Endothelial cell of umbilical vein (primary cell): Measurements from ENCODE around the gene SUFU. TPM values are rescaled to one million over a fixed set of nuclear protein-coding genes. Genes with fewer than 3 reads are reported as not detected.
A peak's percentile ranks its signal among the peaks of the same experiment; 100 is the strongest.

Experiments used
- BruUV-seq: library from RNA; stranded (reverse); fragments of 400-500 nt; replicated peaks from 2 replicates; lab custom pipeline; 2021; lab: Mats Ljungman, UMichigan
- CTCF ChIA-PET: fragments of 300-600, 350-600 bp; sonication (Branson Sonifier 250); formaldehyde crosslinking; loops from one replicate; lab custom pipeline; 2021; ENCODE audit warnings: antibody characterized with exemption, inconsistent platforms; lab: Charles Lee
- POLR2A ChIA-PET: fragments of 300-600, 350-600 bp; sonication (Branson Sonifier 250); formaldehyde crosslinking; loops from one replicate; lab custom pipeline; 2021; ENCODE audit warnings: antibody characterized with exemption, inconsistent platforms; lab: Charles Lee
- DNase-seq: peaks from one replicate; pipeline ENCODE4 v3.0.0-alpha.2; 2011; ENCODE audit warnings: low read depth, low spot score
- FAIRE-seq: peaks from 2 replicates; lab custom pipeline; 2011; peaks lifted over from hg19 to GRCh38; lab: Jason Lieb, UNC
- H2AFZ ChIP-seq: 2 replicates; pipeline ENCODE4 v1.6.0; 2012; ENCODE audit warnings: low read depth, low read length, control low read depth, inconsistent platforms
- H3K27ac ChIP-seq: 2 replicates; pipeline ENCODE4 v1.5.1; 2011; ENCODE audit warnings: low read depth, mild to moderate bottlenecking, control low read depth, low read length, moderate library complexity; ENCODE audit not compliant: insufficient read depth
- H3K27me3 ChIP-seq, 2 experiments: 2 replicates each; pipeline versions ENCODE4 v1.6.0 to v1.6.1; 2011; ENCODE audit warnings: low read length in 2 of 2, mixed read lengths in 1 of 2; ENCODE audit not compliant: control insufficient read depth in 2 of 2, insufficient read depth in 2 of 2
- H3K36me3 ChIP-seq, 2 experiments: 2 replicates in 1 of 2; 3 replicates in 1 of 2; pipeline ENCODE4 v1.5.1; 2011; ENCODE audit warnings: low read length in 2 of 2, mild to moderate bottlenecking in 1 of 2, moderate library complexity in 1 of 2; ENCODE audit not compliant: control insufficient read depth in 2 of 2, insufficient read depth in 2 of 2; ENCODE audit errors: extremely low read depth in 1 of 2
- H3K4me1 ChIP-seq: 3 replicates; pipeline ENCODE4 v1.5.1; 2011; ENCODE audit warnings: mild to moderate bottlenecking, low read length; ENCODE audit not compliant: control insufficient read depth, insufficient read depth; ENCODE audit errors: extremely low read depth
- H3K4me2 ChIP-seq: 2 replicates; pipeline ENCODE4 v1.6.1; 2011; ENCODE audit warnings: low read length, control low read depth, mixed read lengths; ENCODE audit not compliant: insufficient read depth
- H3K4me3 ChIP-seq, 3 experiments: fragments of 200-600 bp in 1 of 3; sonication (generic), shearing (Covaris generic) in 1 of 3; replicated peaks in 1 of 3; 2 replicates each; pipeline ENCODE4 v1.5.1; 2011 to 2016; ENCODE audit warnings: control low read depth in 3 of 3, low read length in 3 of 3, mild to moderate bottlenecking in 2 of 3, inconsistent platforms in 1 of 3, low read depth in 1 of 3, moderate library complexity in 1 of 3; ENCODE audit not compliant: insufficient read depth in 1 of 3
- H3K79me2 ChIP-seq: 2 replicates; pipeline ENCODE4 v1.6.0; 2012; ENCODE audit warnings: low read length, inconsistent platforms; ENCODE audit not compliant: control insufficient read depth, insufficient read depth
- H3K9ac ChIP-seq: replicated peaks from 2 replicates; pipeline ENCODE3; 2011; ENCODE audit warnings: low read length, control low read depth; ENCODE audit not compliant: insufficient read depth; ENCODE audit errors: extremely low read depth
- H3K9me1 ChIP-seq: replicated peaks from 3 replicates; pipeline ENCODE4 v1.6.0; 2011; ENCODE audit warnings: mild to moderate bottlenecking, low read length; ENCODE audit not compliant: control insufficient read depth, insufficient read depth; ENCODE audit errors: extremely low read depth
- H3K9me3 ChIP-seq: replicated peaks from 2 replicates; pipeline ENCODE4 v1.5.1; 2012; ENCODE audit warnings: low read length, inconsistent platforms; ENCODE audit not compliant: control insufficient read depth, insufficient read depth
- H4K20me1 ChIP-seq: replicated peaks from 2 replicates; pipeline ENCODE3; 2011; ENCODE audit warnings: mild to moderate bottlenecking, low read length; ENCODE audit not compliant: control insufficient read depth, insufficient read depth; ENCODE audit errors: extremely low read depth
- EZH2 ChIP-seq: IDR thresholded peaks from 2 replicates; pipeline ENCODE4 v1.6.1; 2012; ENCODE audit warnings: borderline replicate concordance, low read depth, mild to moderate bottlenecking, moderate library complexity, low read length, inconsistent platforms; ENCODE audit not compliant: severe bottlenecking
- FOS ChIP-seq: IDR thresholded peaks from 2 replicates; pipeline ENCODE4 v1.6.1; 2011; ENCODE audit warnings: mild to moderate bottlenecking, low read length, moderate library complexity, borderline replicate concordance; ENCODE audit not compliant: insufficient read depth
- GATA2 ChIP-seq: IDR thresholded peaks from 2 replicates; pipeline ENCODE4 v1.7.0; 2011; ENCODE audit warnings: low read depth, mild to moderate bottlenecking, moderate library complexity, mixed read lengths, low read length; ENCODE audit not compliant: insufficient read length, insufficient read depth
- JUN ChIP-seq: IDR thresholded peaks from 2 replicates; pipeline ENCODE4 v1.6.1; 2011; ENCODE audit warnings: borderline replicate concordance, low read depth; ENCODE audit not compliant: insufficient read length, insufficient read depth
- MYC ChIP-seq: IDR thresholded peaks from one replicate; pipeline ENCODE4 v1.6.1; 2011; ENCODE audit warnings: mild to moderate bottlenecking, low read depth, low read length
- POLR2A ChIP-seq: IDR thresholded peaks from 2 replicates; pipeline ENCODE4 v1.6.1; 2012; ENCODE audit warnings: low read depth, mild to moderate bottlenecking, control low read depth, low read length
- POLR2AphosphoS5 ChIP-seq: IDR thresholded peaks from 2 replicates; pipeline ENCODE4 v1.6.1; 2012; ENCODE audit warnings: low read depth, mild to moderate bottlenecking, control low read depth, low read length, moderate library complexity; ENCODE audit not compliant: insufficient read depth
- dilution Hi-C: fragments of 300-500 bp; cut with MboI; formaldehyde crosslinking; loops from one replicate; pipeline ENCODE4 v1.15.0; 2019; ENCODE audit warnings: low sequenced_read_pairs; ENCODE audit not compliant: extremely low pct_ligation_motif_present
- intact Hi-C: fragments of 100-400 bp; cut with micrococcal nuclease; formaldehyde crosslinking; loops from one replicate; pipeline ENCODE4 v1.10.0; 2022
- polyA plus RNA-seq, 4 experiments: library from polyadenylated mRNA; depleted of rRNA in 3 of 4; stranded (reverse) in 3 of 4; unstranded in 1 of 4; fragments of >200 nt; gene quantifications; 2 replicates each; pipeline versions ENCODE4 v1.2.1 to v1.2.3, GENCODE V29; 2011 to 2012; ENCODE audit warnings: missing spikeins in 1 of 4
- total RNA-seq: library from RNA; stranded (reverse); gene quantifications from 2 replicates; pipeline ENCODE4 v1.2.3, GENCODE V29; 2021
- TF ChIP-seq, protein P1 (sequence below), 2 donors: IDR thresholded peaks; 1 replicate in 1 of 2; 2 replicates in 1 of 2; pipeline ENCODE4 v1.5.1; 2011; ENCODE audit warnings: low read length in 2 of 2, mild to moderate bottlenecking in 2 of 2, moderate library complexity in 2 of 2, control low read depth in 1 of 2, inconsistent platforms in 1 of 2, low read depth in 1 of 2; ENCODE audit not compliant: insufficient read depth in 1 of 2; ENCODE audit errors: extremely low read depth in 1 of 2
- TF ChIP-seq, protein P2 (sequence below): IDR thresholded peaks from 2 replicates; pipeline ENCODE4 v1.6.1; 2011; ENCODE audit not compliant: insufficient read depth, insufficient read length

Gene SUFU
- total and polyA plus RNA-seq, 2 donors (not counting 3 experiments of a cell fraction or from before 2014, with no cell fraction given), result 10.1 to 16.3 TPM

DNA sequence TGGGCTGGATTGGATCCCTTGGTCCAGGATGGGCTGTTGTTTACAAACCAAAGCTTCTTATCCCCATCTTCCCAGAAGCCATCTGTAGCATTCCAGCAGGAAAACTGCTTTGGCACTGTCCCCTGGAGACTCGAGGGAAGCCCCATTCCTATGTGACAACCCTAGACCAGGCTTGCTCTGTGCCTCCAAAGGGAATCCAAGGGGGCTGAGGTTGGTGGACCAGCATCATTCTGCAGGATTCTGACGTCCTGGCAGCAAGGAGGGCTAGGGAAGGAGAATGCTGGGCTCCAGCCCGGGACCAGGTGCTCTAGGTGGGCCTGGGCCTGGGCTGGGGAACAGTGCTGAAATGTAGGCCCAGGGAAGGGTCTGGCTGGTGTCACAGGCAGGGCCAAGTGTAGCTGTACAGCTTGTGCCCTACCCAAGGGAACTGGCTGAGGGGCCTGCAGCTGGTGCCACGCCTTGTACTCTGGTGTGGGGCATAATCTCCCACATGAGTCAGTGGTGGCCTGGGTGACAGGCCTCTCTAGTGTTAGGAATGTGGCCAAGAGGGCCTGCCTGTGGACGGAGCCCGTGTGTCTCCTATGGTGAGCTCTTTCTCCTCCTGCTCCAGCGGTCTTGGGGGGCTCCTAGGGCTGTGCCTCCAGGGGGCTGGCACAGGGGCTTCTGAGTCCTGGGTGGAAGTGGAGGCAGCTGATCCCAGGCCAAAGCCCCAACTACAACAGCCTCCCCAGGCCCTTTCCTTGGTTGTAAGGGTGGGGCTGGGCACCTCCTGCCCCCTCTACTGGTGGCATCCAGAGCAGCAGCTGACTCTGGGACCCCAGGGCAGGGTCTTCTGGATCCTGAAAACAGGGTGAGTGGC lies 165.7 kb downstream of the SUFU start:
- H4K20me1 ChIP-seq, result no peaks in the 10 kb centered on the region
- TF ChIP-seq POLR2A, result no peak
- TF ChIP-seq, protein P1, sequence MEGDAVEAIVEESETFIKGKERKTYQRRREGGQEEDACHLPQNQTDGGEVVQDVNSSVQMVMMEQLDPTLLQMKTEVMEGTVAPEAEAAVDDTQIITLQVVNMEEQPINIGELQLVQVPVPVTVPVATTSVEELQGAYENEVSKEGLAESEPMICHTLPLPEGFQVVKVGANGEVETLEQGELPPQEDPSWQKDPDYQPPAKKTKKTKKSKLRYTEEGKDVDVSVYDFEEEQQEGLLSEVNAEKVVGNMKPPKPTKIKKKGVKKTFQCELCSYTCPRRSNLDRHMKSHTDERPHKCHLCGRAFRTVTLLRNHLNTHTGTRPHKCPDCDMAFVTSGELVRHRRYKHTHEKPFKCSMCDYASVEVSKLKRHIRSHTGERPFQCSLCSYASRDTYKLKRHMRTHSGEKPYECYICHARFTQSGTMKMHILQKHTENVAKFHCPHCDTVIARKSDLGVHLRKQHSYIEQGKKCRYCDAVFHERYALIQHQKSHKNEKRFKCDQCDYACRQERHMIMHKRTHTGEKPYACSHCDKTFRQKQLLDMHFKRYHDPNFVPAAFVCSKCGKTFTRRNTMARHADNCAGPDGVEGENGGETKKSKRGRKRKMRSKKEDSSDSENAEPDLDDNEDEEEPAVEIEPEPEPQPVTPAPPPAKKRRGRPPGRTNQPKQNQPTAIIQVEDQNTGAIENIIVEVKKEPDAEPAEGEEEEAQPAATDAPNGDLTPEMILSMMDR (IDR thresholded peaks at IDR 0.05; ENCODE audit: extremely low read depth in 1 of 2, insufficient read depth in 1 of 2, low read depth in 1 of 2, low read length in 2 of 2), result peak; percentile 17 to 51
- no TSS peak for BruUV-seq
- H3K9me3 ChIP-seq, result no peaks in the 10 kb centered on the region
- no peaks in the 10 kb centered on the region for H3K79me2 ChIP-seq
- H2AFZ ChIP-seq, result no peak overlapping the region
- no peak for FAIRE-seq
- no peak overlapping the region for H3K4me2 ChIP-seq
- H3K27ac ChIP-seq, result no peak overlapping the region
- H3K27me3 ChIP-seq, result no peaks in the 10 kb centered on the region
- H3K9me1 ChIP-seq, result no peaks in the 10 kb centered on the region
- ChIA-PET CTCF (interaction anchor here (0.7 to 2.7 kb wide), 25 partner anchors 9 to 440 kb away, joined by 3 to 26 read pairs (median 5); partner anchors contain the start of genes ACTR1A, ARL3, SFXN2 and SUFU), POLR2A (interaction anchor here (0.5 kb wide), 1 partner anchor 12 kb away, joined by 4 read pairs; no protein-coding TSS in a partner anchor)
- DNase-seq, result no peak
- dilution Hi-C loops (no loop called here), intact Hi-C loops (no loop called here)
- no peak overlapping the region for H3K9ac ChIP-seq
- no peaks in the 10 kb centered on the region for H3K36me3 ChIP-seq
- H3K4me1 ChIP-seq, result peaks cover 5% of the 10 kb centered on the region
- H3K4me3 ChIP-seq, result no peak overlapping the region

DNA sequence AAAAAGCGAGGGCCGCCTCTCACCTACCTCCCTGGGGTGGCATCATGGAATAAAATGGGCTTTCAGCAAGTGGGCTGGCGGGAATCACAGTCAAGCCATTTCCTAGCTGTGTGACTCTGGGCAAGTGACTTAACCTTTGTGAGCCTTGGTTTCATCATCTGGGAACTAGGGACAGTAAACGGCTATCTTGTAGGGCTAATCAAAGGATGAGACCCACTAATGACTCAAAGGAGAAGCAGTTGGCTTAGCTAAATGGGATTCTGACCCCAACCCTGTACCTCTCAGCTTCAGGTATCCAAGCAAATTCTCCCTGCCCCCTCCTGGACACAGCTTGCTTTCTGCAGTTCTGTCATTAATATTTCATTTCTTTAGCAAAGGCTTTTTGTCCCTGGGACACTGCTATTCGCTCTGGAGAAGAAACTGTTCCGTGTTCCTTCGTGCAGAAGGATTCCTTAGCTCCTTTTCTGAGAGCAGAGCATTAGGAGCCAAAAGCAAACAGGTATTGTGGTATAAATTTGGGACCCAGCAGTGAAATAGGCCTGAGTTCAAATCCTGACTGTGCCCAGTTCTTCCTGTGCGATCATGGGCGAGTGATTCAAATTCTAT lies 166.4 kb downstream of the SUFU start:
- no peak overlapping the region for H3K4me3 ChIP-seq
- H3K27me3 ChIP-seq, result no peaks in the 10 kb centered on the region
- H3K9me1 ChIP-seq, result no peaks in the 10 kb centered on the region
- H3K36me3 ChIP-seq, result no peaks in the 10 kb centered on the region
- intact Hi-C loops, result no loop called here
- POLR2A ChIA-PET, result interaction anchor here (0.5 kb wide), 1 partner anchor 11 kb away, joined by 4 read pairs; no protein-coding TSS in a partner anchor
- H3K79me2 ChIP-seq, result no peaks in the 10 kb centered on the region
- dilution Hi-C loops, result no loop called here
- DNase-seq (no peak), FAIRE-seq (no peak)
- no peak overlapping the region for H2AFZ ChIP-seq
- H3K9ac ChIP-seq, result no peak overlapping the region
- H4K20me1 ChIP-seq, result no peaks in the 10 kb centered on the region
- H3K27ac ChIP-seq, result no peak overlapping the region
- TF ChIP-seq POLR2A (no peak), MYC (no peak), GATA2 (no peak), POLR2AphosphoS5 (no peak), JUN (no peak), EZH2 (no peak), FOS (no peak)
- TF ChIP-seq, protein P2, sequence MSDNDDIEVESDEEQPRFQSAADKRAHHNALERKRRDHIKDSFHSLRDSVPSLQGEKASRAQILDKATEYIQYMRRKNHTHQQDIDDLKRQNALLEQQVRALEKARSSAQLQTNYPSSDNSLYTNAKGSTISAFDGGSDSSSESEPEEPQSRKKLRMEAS, result no peak
- TF ChIP-seq, protein P1 (IDR thresholded peaks at IDR 0.05; ENCODE audit: extremely low read depth in 1 of 2, insufficient read depth in 1 of 2, low read depth in 1 of 2, low read length in 2 of 2), result no peak
- H3K4me2 ChIP-seq, result no peak overlapping the region
- no TSS peak for BruUV-seq
- CTCF ChIA-PET, result interaction anchor here (0.7 to 2.7 kb wide), 24 partner anchors 9 to 441 kb away, joined by 3 to 26 read pairs (median 5); partner anchors contain the start of genes ACTR1A, ARL3, SFXN2 and SUFU
- no peaks in the 10 kb centered on the region for H3K9me3 ChIP-seq
- peaks cover 5% of the 10 kb centered on the region for H3K4me1 ChIP-seq
